Measurements from ENCODE around the gene BAG2. TPM values are rescaled to one million over a fixed set of nuclear protein-coding genes. Genes with fewer than 3 reads are reported as not detected.
A peak's percentile ranks its signal among the peaks of the same experiment; 100 is the strongest.

BAG2 gene
- total and polyA plus RNA-seq, 2 of the 13 experiments (the other 11 are each of a cell fraction or from before 2014, with no cell fraction given): 5.7 to 15.1 TPM

DNA sequence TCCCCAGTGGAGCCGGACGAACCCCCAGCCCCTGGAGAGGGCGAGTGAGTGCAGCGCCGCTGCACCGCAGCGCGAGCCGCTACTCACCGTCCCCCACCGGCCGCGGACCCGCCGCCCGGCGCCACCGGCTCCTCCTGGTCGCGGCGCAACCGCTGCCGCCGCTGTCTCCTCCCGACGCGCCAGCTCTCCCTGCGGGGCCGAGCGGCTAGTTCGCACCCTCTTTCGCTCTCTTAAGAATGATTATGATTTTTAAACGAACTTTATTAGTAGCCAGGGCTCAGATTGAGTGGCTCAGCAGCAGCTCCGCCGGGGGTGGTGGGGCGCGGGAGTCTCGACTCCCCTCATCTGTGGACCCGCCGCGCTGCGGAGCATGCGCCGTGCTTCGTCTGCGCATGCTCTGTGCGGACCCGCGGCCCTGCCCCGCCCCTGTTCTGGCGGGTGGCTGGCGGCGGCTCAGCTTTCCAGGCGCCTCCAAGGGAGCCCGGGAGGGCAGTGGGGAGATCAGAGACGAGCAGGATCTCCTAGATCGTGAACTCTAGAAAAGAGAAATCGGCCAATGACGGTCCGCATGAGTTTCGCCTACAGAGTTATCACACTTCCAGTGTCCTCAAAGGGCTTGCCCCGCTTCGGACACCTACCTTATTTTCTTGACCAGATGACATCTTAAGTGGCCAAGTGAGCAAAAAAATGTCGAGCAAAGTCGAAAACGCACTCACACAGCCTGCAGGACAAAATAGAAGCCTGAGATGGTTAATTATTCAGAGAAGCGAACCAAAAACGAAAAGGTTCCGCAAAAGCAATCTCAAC is 50.0 kb downstream of the BAG2 start, which contains the start of gene RAB23 (continued):
- TF ChIP-seq ZNF564 (CRISPR knock-in tag; IDR thresholded peaks at IDR 0.05) (0 out of 2 replicates have a peak, but pooled peaks have one; percentile 15), ZMAT3 (CRISPR knock-in tag; conservative IDR thresholded peaks at IDR 0.05) (no peak), ERF (CRISPR knock-in tag; IDR thresholded peaks at IDR 0.05) (peak; percentile 23; the same call in 1 of the 2 replicates), ISL2 (CRISPR knock-in tag; IDR thresholded peaks at IDR 0.05) (no peak), ZNF841 (CRISPR knock-in tag; IDR thresholded peaks at IDR 0.05; ENCODE audit: borderline replicate concordance) (no peak), NFKBIZ (CRISPR knock-in tag; IDR thresholded peaks at IDR 0.05) (peak; percentile 32; the same call in 1 of the 2 replicates), KDM4B (CRISPR knock-in tag; IDR thresholded peaks at IDR 0.05) (no peak), ZNF44 (CRISPR knock-in tag; IDR thresholded peaks at IDR 0.05) (no peak), ZMYM4 (CRISPR knock-in tag; IDR thresholded peaks at IDR 0.05) (peak; percentile 76), KLF6 (CRISPR knock-in tag; IDR thresholded peaks at IDR 0.05) (peak; percentile 66; the same call in 1 of the 2 replicates), MIER2 (CRISPR knock-in tag; IDR thresholded peaks at IDR 0.05) (no peak), ATM (IDR thresholded peaks at IDR 0.05; ENCODE audit: borderline replicate concordance) (no peak), PHB2 (IDR thresholded peaks at IDR 0.05; ENCODE audit: partially characterized antibody) (no peak), NCOA1 (CRISPR knock-in tag; IDR thresholded peaks at IDR 0.05) (peak; percentile 80), ZNF329 (CRISPR knock-in tag; IDR thresholded peaks at IDR 0.05; ENCODE audit: low read depth) (no peak), ZNF343 (CRISPR knock-in tag; IDR thresholded peaks at IDR 0.05) (no peak), ZFP36 (IDR thresholded peaks at IDR 0.05; ENCODE audit: borderline replicate concordance, low read depth, low read length, partially characterized antibody) (no peak), ZNF816 (CRISPR knock-in tag; IDR thresholded peaks at IDR 0.05; ENCODE audit: borderline replicate concordance) (no peak), YEATS2 (CRISPR knock-in tag; IDR thresholded peaks at IDR 0.05; ENCODE audit: borderline replicate concordance) (peak; percentile 46; the same call in 1 of the 2 replicates), LCORL (IDR thresholded peaks at IDR 0.05) (no peak), LCORL (CRISPR knock-in tag; IDR thresholded peaks at IDR 0.05) (peak; percentile 69; the same call in 1 of the 2 replicates), NONO (IDR thresholded peaks at IDR 0.05) (no peak), NONO (CRISPR knock-in tag; conservative IDR thresholded peaks at IDR 0.05) (0 out of 2 replicates have a peak, but pooled peaks have one; percentile 9), NFE2 (CRISPR knock-in tag; IDR thresholded peaks at IDR 0.05) (no peak), ZNF496 (CRISPR knock-in tag; IDR thresholded peaks at IDR 0.05; ENCODE audit: insufficient replicate concordance) (no peak)
- TF ChIP-seq, protein P1, sequence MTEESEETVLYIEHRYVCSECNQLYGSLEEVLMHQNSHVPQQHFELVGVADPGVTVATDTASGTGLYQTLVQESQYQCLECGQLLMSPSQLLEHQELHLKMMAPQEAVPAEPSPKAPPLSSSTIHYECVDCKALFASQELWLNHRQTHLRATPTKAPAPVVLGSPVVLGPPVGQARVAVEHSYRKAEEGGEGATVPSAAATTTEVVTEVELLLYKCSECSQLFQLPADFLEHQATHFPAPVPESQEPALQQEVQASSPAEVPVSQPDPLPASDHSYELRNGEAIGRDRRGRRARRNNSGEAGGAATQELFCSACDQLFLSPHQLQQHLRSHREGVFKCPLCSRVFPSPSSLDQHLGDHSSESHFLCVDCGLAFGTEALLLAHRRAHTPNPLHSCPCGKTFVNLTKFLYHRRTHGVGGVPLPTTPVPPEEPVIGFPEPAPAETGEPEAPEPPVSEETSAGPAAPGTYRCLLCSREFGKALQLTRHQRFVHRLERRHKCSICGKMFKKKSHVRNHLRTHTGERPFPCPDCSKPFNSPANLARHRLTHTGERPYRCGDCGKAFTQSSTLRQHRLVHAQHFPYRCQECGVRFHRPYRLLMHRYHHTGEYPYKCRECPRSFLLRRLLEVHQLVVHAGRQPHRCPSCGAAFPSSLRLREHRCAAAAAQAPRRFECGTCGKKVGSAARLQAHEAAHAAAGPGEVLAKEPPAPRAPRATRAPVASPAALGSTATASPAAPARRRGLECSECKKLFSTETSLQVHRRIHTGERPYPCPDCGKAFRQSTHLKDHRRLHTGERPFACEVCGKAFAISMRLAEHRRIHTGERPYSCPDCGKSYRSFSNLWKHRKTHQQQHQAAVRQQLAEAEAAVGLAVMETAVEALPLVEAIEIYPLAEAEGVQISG (CRISPR knock-in tag; IDR thresholded peaks at IDR 0.05): peak; percentile 48; the same call in 1 of the 2 replicates
- TF ChIP-seq, protein P2, sequence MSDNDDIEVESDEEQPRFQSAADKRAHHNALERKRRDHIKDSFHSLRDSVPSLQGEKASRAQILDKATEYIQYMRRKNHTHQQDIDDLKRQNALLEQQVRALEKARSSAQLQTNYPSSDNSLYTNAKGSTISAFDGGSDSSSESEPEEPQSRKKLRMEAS (IDR thresholded peaks at IDR 0.05): peak; percentile 65
- TF ChIP-seq, protein P3, sequence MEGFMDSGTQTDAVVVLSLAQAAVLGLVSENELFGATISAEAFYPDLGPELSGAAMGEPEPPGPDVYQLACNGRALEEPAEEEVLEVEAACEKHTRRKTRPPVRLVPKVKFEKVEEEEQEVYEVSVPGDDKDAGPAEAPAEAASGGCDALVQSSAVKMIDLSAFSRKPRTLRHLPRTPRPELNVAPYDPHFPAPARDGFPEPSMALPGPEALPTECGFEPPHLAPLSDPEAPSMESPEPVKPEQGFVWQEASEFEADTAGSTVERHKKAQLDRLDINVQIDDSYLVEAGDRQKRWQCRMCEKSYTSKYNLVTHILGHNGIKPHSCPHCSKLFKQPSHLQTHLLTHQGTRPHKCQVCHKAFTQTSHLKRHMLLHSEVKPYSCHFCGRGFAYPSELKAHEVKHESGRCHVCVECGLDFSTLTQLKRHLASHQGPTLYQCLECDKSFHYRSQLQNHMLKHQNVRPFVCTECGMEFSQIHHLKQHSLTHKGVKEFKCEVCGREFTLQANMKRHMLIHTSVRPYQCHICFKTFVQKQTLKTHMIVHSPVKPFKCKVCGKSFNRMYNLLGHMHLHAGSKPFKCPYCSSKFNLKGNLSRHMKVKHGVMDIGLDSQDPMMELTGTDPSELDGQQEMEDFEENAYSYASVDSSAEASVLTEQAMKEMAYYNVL (CRISPR knock-in tag; IDR thresholded peaks at IDR 0.05; ENCODE audit: borderline replicate concordance): peak; percentile 33; the same call in 1 of the 2 replicates

All from HepG2 (cell line).